ENCODE results near the gene INTS2. TPM values are rescaled to one million over a fixed set of nuclear protein-coding genes. Genes with fewer than 3 reads are reported as not detected.

INTS2 gene
- total and polyA plus RNA-seq, 10 donors: 2.1 to 20.0 (median 15.3) TPM

- intact Hi-C loops (cut with DNase I; ENCODE audit: low total_unique reads): no loop called here
Observed at GRCh38 chr17:61968757-61969156, 41.0 kb upstream of the INTS2 start.

GRCh38 chr17:61967729-61968128 lies 39.9 kb upstream of the INTS2 start:
- Histone ChIP-seq H3K36me3 (peaks cover 0 to 99% (median 81%) of the 10 kb centered on the region in 6 donors), H3K27me3 (replicated peaks in 1 of 7) (no peaks in the 10 kb centered on the region), H3K4me3 (no peak overlapping the region), H3K4me1 (peaks cover 0 to 13% (median 0%) of the 10 kb centered on the region in 6 donors), H3K9me3 (no peaks in the 10 kb centered on the region), H3K27ac (no peak overlapping the region)
- intact Hi-C loops (cut with DNase I; ENCODE audit: low total_unique reads): no loop called here
- no peak for DNase-seq
- 88 to 96% (median 94%) methylated on average over 2 of the region's 2 CpGs for WGBS, 5 donors
- TF ChIP-seq POLR2A (IDR thresholded peaks at IDR 0.05) (no peak), CTCF (IDR thresholded peaks at IDR 0.05 in 8 of 11, conservative IDR thresholded peaks at IDR 0.05 in 3 of 11) (no peak), POLR2AphosphoS5 (IDR thresholded peaks at IDR 0.05) (no peak)

More at GRCh38 chr17:61968757-61969156, 41.0 kb upstream of the INTS2 start:
- Histone ChIP-seq H3K27ac (no peak overlapping the region), H3K36me3 (peaks cover 0 to 98% (median 73%) of the 10 kb centered on the region in 6 donors), H3K27me3 (replicated peaks in 1 of 7) (no peaks in the 10 kb centered on the region), H3K9me3 (no peaks in the 10 kb centered on the region), H3K4me3 (no peak overlapping the region), H3K4me1 (peaks cover 0 to 13% (median 0%) of the 10 kb centered on the region in 6 donors)
- DNase-seq: no peak
- TF ChIP-seq POLR2A (IDR thresholded peaks at IDR 0.05): no peak
- no peak for TF ChIP-seq CTCF (IDR thresholded peaks at IDR 0.05 in 8 of 11, conservative IDR thresholded peaks at IDR 0.05 in 3 of 11)
- TF ChIP-seq POLR2AphosphoS5 (IDR thresholded peaks at IDR 0.05): no peak
- 94 to 100% (median 96%) methylated on average over 5 of the region's 5 CpGs for WGBS, 5 donors

- Histone ChIP-seq H3K4me1 (peaks cover 0 to 13% (median 0%) of the 10 kb centered on the region in 6 donors), H3K36me3 (peaks cover 4 to 99% (median 81%) of the 10 kb centered on the region in 6 donors), H3K9me3 (no peaks in the 10 kb centered on the region), H3K4me3 (no peak overlapping the region), H3K27ac (no peak overlapping the region), H3K27me3 (replicated peaks in 1 of 7) (no peaks in the 10 kb centered on the region)
- DNase-seq: no peak
- 0 to 3% (median 0%) methylated on average over 1 of the region's 1 CpG for WGBS, 5 donors
- TF ChIP-seq CTCF (IDR thresholded peaks at IDR 0.05 in 8 of 11, conservative IDR thresholded peaks at IDR 0.05 in 3 of 11) (no peak), POLR2AphosphoS5 (IDR thresholded peaks at IDR 0.05) (no peak), POLR2A (IDR thresholded peaks at IDR 0.05) (no peak)
- intact Hi-C loops (cut with DNase I; ENCODE audit: low total_unique reads): no loop called here
Observed at GRCh38 chr17:61966191-61966590, 38.4 kb upstream of the INTS2 start.

GRCh38 chr17:61955619-61956018 lies 27.8 kb upstream of the INTS2 start:
- H3K9me3 ChIP-seq: no peaks in the 10 kb centered on the region
- intact Hi-C loops (cut with DNase I; ENCODE audit: low total_unique reads): loop anchor here (10.0 kb wide), 1 partner anchor 49 kb away; no protein-coding TSS in a partner anchor
- no peak overlapping the region for H3K4me3 ChIP-seq
- DNase-seq: no peak
- no peaks in the 10 kb centered on the region for H3K27me3 ChIP-seq (replicated peaks in 1 of 7)
- no peaks in the 10 kb centered on the region for H3K4me1 ChIP-seq
- WGBS, 5 donors: 91 to 96% (median 92%) methylated on average over 4 of the region's 4 CpGs
- H3K36me3 ChIP-seq: peaks cover 12 to 100% (median 88%) of the 10 kb centered on the region in 6 donors
- H3K27ac ChIP-seq: no peak overlapping the region
- TF ChIP-seq CTCF (IDR thresholded peaks at IDR 0.05 in 8 of 11, conservative IDR thresholded peaks at IDR 0.05 in 3 of 11): no peak
- no peak for TF ChIP-seq POLR2A (IDR thresholded peaks at IDR 0.05)
- TF ChIP-seq POLR2AphosphoS5 (IDR thresholded peaks at IDR 0.05): no peak

All from spleen (tissue), 11 donors.